ENCODE results near the gene IFNGR1.
"Not testable (repeated sequence)": the region's sequence is repeated elsewhere in the genome, so short reads cannot be mapped to it uniquely, and the experiment has no call there.

IFNGR1 gene

GRCh38 chr6:137235686-137236085 is 16.5 kb upstream of the IFNGR1 start:
- DNase-seq: no peak

GRCh38 chr6:137233911-137234863 is 15.0 kb upstream of the IFNGR1 start:
- DNase-seq: no peak

- DNase-seq: no peak
Measured at GRCh38 chr6:137231895-137232294, 12.7 kb upstream of the IFNGR1 start.

GRCh38 chr6:137230956-137231555 is 11.9 kb upstream of the IFNGR1 start:
- no peak for DNase-seq

GRCh38 chr6:137230547-137230946 is 11.4 kb upstream of the IFNGR1 start:
- DNase-seq: no peak

- DNase-seq: no peak
Measured at GRCh38 chr6:137229075-137229759, 10.0 kb upstream of the IFNGR1 start.

- DNase-seq: no peak
Measured at GRCh38 chr6:137227871-137228302, 8.7 kb upstream of the IFNGR1 start.

- DNase-seq: no peak
Measured at GRCh38 chr6:137226697-137227096, 7.5 kb upstream of the IFNGR1 start.

- DNase-seq: no peak
Measured at GRCh38 chr6:137224799-137225198, 5.6 kb upstream of the IFNGR1 start.

- DNase-seq: no peak
Measured at GRCh38 chr6:137223370-137224131, 4.4 kb upstream of the IFNGR1 start.

- DNase-seq: no peak
Measured at GRCh38 chr6:137222381-137222780, 3.2 kb upstream of the IFNGR1 start.

- no peak for DNase-seq
Measured at GRCh38 chr6:137219664-137220252, 573 bp upstream of the IFNGR1 start.

GRCh38 chr6:137218473-137218916 is 690 bp downstream of the IFNGR1 start:
- DNase-seq: no peak

- no peak for DNase-seq
Measured at GRCh38 chr6:137217801-137218472, 1.2 kb downstream of the IFNGR1 start.

- DNase-seq: no peak
Measured at GRCh38 chr6:137216875-137217553, 2.2 kb downstream of the IFNGR1 start.

GRCh38 chr6:137216106-137216505 is 3.1 kb downstream of the IFNGR1 start:
- no peak for DNase-seq

- not testable (repeated sequence) for DNase-seq
Measured at GRCh38 chr6:137215630-137216029, 3.6 kb downstream of the IFNGR1 start.

- no peak for DNase-seq
Measured at GRCh38 chr6:137214931-137215330, 4.3 kb downstream of the IFNGR1 start.

- no peak for DNase-seq
Measured at GRCh38 chr6:137213813-137214212, 5.4 kb downstream of the IFNGR1 start.

GRCh38 chr6:137213331-137213740 is 5.8 kb downstream of the IFNGR1 start:
- no peak for DNase-seq

- DNase-seq: no peak
Measured at GRCh38 chr6:137211910-137212309, 7.3 kb downstream of the IFNGR1 start.

Measured in activated T-cell treated with anti-CD3 and anti-CD28 coated beads, Interleukin-2, amount 50 U/mL, for 1 hour (primary cell).